T-cell (primary cell): ENCODE measurements around the gene TBRG1. TPM values are rescaled to one million over a fixed set of nuclear protein-coding genes. Genes with fewer than 3 reads are reported as not detected.

Source experiments
- ATAC-seq, 4 experiments: fragments of 200-7000 bp in 3 of 4; fragments of 150-1000 bp in 1 of 4; cut with Tn5 transposase; replicated peaks in 1 of 4; 1 replicate in 3 of 4; 2 replicates in 1 of 4; pipeline ENCODE4 v1.10.0; 2021; ENCODE audit warnings: moderate library complexity in 3 of 4, mild to moderate bottlenecking in 2 of 4, moderate number of reproducible peaks in 1 of 4
- CTCF ChIA-PET, 2 donors: fragments of 300-600 bp; sonication (Branson Sonifier 250); formaldehyde crosslinking; loops; one replicate each; lab custom pipeline; 2022; ENCODE audit warnings: antibody characterized with exemption in 2 of 2; lab: Charles Lee
- POLR2A ChIA-PET, 2 donors: fragments of 300-600 bp; sonication (Branson Sonifier 250); formaldehyde crosslinking; loops; one replicate each; lab custom pipeline; 2022; ENCODE audit warnings: antibody characterized with exemption in 2 of 2; lab: Charles Lee
- DNase-seq, 35 experiments: peaks; one replicate each; pipeline versions ENCODE4 v3.0.0 to v3.0.0-alpha.2; 2013 to 2023
- H3K27ac ChIP-seq: one replicate; pipeline ENCODE4 v1.5.1; 2013; ENCODE audit warnings: low read length
- H3K27me3 ChIP-seq, 2 experiments: replicated peaks in 1 of 2; 1 replicate in 1 of 2; 2 replicates in 1 of 2; pipeline versions ENCODE4 v1.6.1 to v1.7.0; 2013; ENCODE audit warnings: low read length in 1 of 2, mixed read lengths in 1 of 2; ENCODE audit not compliant: control insufficient read depth in 2 of 2, insufficient read depth in 2 of 2; ENCODE audit errors: extremely low read depth in 1 of 2
- H3K36me3 ChIP-seq, 2 donors: 1 replicate in 1 of 2; 2 replicates in 1 of 2; pipeline versions ENCODE4 v1.6.1 to v1.7.0; 2013; ENCODE audit warnings: low read length in 1 of 2; ENCODE audit not compliant: control insufficient read depth in 2 of 2, insufficient read depth in 1 of 2; ENCODE audit errors: extremely low read depth in 1 of 2
- H3K4me1 ChIP-seq, 2 experiments: 1 replicate in 1 of 2; 2 replicates in 1 of 2; pipeline versions ENCODE4 v1.6.1 to v1.7.0; 2013; ENCODE audit warnings: low read length in 2 of 2, mixed read lengths in 1 of 2; ENCODE audit not compliant: insufficient read depth in 2 of 2, control insufficient read depth in 1 of 2; ENCODE audit errors: extremely low read depth in 1 of 2
- H3K4me3 ChIP-seq, 2 donors: 1 replicate in 1 of 2; 2 replicates in 1 of 2; pipeline versions ENCODE4 v1.5.1 to v1.7.0; 2013; ENCODE audit warnings: mild to moderate bottlenecking in 2 of 2, low read length in 1 of 2, moderate library complexity in 1 of 2; ENCODE audit not compliant: control insufficient read depth in 1 of 2; ENCODE audit errors: extremely low read depth in 1 of 2
- H3K9me3 ChIP-seq: 2 replicates; pipeline ENCODE4 v1.7.0; 2013
- H3K27ac Mint-ChIP-seq, 2 donors: one replicate each; pipeline ENCODE4 v1.8.0; 2020 to 2021; ENCODE audit warnings: mild to moderate bottlenecking in 2 of 2, mixed read lengths in 2 of 2
- H3K27me3 Mint-ChIP-seq, 2 donors: one replicate each; pipeline ENCODE4 v1.8.0; 2021 to 2022; ENCODE audit warnings: mixed read lengths in 2 of 2
- H3K36me3 Mint-ChIP-seq: one replicate; pipeline ENCODE4 v1.8.0; 2021; ENCODE audit warnings: mixed read lengths
- H3K4me1 Mint-ChIP-seq, 3 donors: one replicate each; pipeline ENCODE4 v1.8.0; 2020 to 2022; ENCODE audit warnings: mixed read lengths in 3 of 3, mild to moderate bottlenecking in 1 of 3
- H3K4me3 Mint-ChIP-seq, 3 donors: one replicate each; pipeline ENCODE4 v1.8.0; 2020 to 2022; ENCODE audit warnings: mild to moderate bottlenecking in 3 of 3, mixed read lengths in 3 of 3, moderate library complexity in 3 of 3
- H3K9me3 Mint-ChIP-seq, 3 donors: one replicate each; pipeline ENCODE4 v1.8.0; 2020 to 2022; ENCODE audit warnings: mixed read lengths in 3 of 3
- WGBS: methylation state at CpG from one replicate; pipeline ENCODE4 v1.1.5; 2013; ENCODE audit warnings: missing lambda C conversion rate; ENCODE audit not compliant: insufficient coverage; 5-methylcytosine and 5-hydroxymethylcytosine counted together
- total RNA-seq, 35 experiments: library from RNA in 6 of 35; stranded (reverse) in 6 of 35; fragments of 120-200 nt in 1 of 35; gene quantifications; one replicate each; pipeline versions ENCODE4 v1.2.1 to v1.2.4 and lab custom pipeline; 2013 to 2026

TBRG1 gene
- total RNA-seq, 5 donors from 2014 or later (not counting 1 experiment from before 2014, with no cell fraction given) = 55.5 to 74.8 (median 72.0) TPM

DNA sequence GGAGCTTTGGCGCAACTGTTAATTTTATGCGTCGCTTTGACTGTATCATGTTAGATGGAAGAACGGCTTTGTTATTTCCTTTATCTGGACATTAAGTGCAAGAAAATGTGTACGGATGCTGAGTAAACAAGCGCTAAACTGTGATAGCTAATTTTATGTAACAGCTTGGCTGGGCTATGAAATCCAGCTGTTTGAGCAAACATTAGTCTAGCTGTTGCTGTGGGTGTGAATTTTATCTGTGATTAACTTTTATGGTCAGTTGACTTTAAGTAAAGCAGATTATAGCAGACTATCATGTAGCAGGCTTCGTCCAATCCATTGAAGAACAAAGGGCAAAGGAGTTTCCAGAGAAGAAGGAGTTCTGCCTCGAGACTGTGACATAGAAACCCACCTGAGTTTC, 38.9 kb upstream of the TBRG1 start:
- POLR2A ChIA-PET = no interaction called here
- ATAC-seq (no peak), DNase-seq (no peak)
- H3K9me3 Mint-ChIP-seq = no peaks in the 10 kb centered on the region
- H3K4me1 ChIP-seq = no peaks in the 10 kb centered on the region
- H3K4me1 Mint-ChIP-seq = no peaks in the 10 kb centered on the region
- H3K36me3 ChIP-seq = no peaks in the 10 kb centered on the region
- no peaks in the 10 kb centered on the region for H3K36me3 Mint-ChIP-seq
- H3K27ac ChIP-seq = no peak overlapping the region
- H3K27ac Mint-ChIP-seq = no peak overlapping the region
- WGBS = 84% methylated on average over 6 of the region's 8 CpGs
- no peaks in the 10 kb centered on the region for H3K9me3 ChIP-seq
- peaks cover 0 to 10% of the 10 kb centered on the region in 2 experiments for H3K27me3 ChIP-seq
- H3K4me3 ChIP-seq = no peak overlapping the region
- H3K27me3 Mint-ChIP-seq = peaks cover 18 to 25% of the 10 kb centered on the region in 2 donors
- no peak overlapping the region for H3K4me3 Mint-ChIP-seq
- CTCF ChIA-PET = interaction anchor here in 1 of 2 donors (0.6 kb wide), 1 partner anchor 282 kb away, joined by 3 read pairs; no protein-coding TSS in a partner anchor

DNA sequence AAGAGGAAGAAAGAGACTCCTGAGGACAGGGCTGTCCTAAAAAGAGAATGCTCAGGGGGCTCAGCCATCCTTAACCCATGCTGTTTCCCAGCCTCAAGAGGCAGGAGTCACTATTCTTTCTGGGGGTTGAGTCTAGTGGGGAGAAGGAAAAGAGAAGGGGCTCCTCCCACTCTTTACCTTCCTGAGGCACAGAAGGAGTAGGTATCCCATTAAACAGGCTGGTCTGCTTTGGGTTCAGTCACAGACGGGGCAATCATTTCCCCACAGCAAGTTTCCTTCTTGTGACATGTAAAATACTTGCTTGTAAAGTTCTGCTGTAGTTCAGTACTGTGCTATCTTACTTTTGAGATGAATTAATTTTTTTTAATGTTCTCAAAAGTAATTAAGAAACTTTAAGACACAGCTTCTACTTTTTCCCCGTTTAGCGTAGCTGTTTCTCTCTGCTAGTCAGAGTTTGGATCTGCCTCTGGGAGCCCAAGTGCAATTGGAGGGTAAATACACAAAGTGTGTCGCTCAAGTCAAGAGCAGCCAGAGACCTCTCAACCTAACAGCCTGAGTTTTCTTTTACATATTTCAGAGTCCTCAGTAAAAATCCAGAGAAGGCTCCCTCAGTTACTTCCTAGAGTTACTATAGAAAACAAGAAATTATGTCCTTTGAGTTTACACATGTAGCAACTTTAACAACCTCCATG, 37.8 kb upstream of the TBRG1 start:
- H3K4me1 Mint-ChIP-seq = no peaks in the 10 kb centered on the region
- no peak overlapping the region for H3K27ac ChIP-seq
- H3K27me3 Mint-ChIP-seq = peaks cover 15 to 24% of the 10 kb centered on the region in 2 donors
- H3K27me3 ChIP-seq = peaks cover 0 to 10% of the 10 kb centered on the region in 2 experiments
- ATAC-seq = no peak
- no peaks in the 10 kb centered on the region for H3K36me3 ChIP-seq
- no peak overlapping the region for H3K27ac Mint-ChIP-seq
- no peak for DNase-seq
- CTCF ChIA-PET = interaction anchor here (0.6 to 1.5 kb wide), 4 partner anchors 10 to 513 kb away, joined by 3 read pairs; no protein-coding TSS in a partner anchor
- no peaks in the 10 kb centered on the region for H3K9me3 Mint-ChIP-seq
- H3K4me1 ChIP-seq = no peaks in the 10 kb centered on the region
- no peaks in the 10 kb centered on the region for H3K9me3 ChIP-seq
- H3K36me3 Mint-ChIP-seq = no peaks in the 10 kb centered on the region
- H3K4me3 ChIP-seq = no peak overlapping the region
- 90% methylated on average over 2 of the region's 4 CpGs for WGBS
- H3K4me3 Mint-ChIP-seq = no peak overlapping the region
- POLR2A ChIA-PET = no interaction called here

DNA sequence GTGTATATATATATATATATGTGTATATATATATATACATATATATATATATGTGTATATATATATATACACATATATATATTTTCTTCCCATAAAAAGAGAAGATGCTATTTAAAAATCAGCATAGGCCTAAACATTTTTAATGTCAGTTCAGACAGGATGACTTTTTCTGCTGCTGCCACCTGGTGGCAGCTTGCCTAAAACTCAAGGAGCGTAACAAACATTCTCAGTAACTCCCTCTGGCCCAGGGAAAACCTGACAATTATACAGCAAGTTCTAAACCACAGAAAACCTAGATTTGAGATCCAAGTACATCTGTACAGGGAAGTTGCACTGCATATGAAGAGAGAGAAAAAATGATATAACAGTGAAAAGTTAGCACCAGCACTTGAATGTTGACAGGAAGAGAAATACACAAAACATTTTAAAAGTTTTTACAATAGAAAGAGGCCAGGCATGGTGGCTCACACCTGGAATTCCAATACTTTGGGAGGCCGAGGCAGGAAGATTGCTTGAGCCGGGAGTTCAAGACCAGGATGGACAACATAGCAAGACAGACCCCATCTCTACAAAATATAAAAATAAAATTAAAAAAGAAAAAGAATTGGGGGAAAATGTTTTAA, 36.3 kb upstream of the TBRG1 start:
- ChIA-PET CTCF (interaction anchor here in 1 of 2 donors (1.0 to 1.5 kb wide), 3 partner anchors 9 to 171 kb away, joined by 3 to 5 read pairs (median 4); no protein-coding TSS in a partner anchor), POLR2A (no interaction called here)
- no peak overlapping the region for H3K4me3 Mint-ChIP-seq
- H3K4me1 Mint-ChIP-seq = no peaks in the 10 kb centered on the region
- DNase-seq (peak in 28 of 35 experiments; percentile 5 to 58 (median 18)), ATAC-seq (no peak)
- Histone ChIP-seq H3K4me3 (no peak overlapping the region), H3K36me3 (no peaks in the 10 kb centered on the region), H3K27ac (no peak overlapping the region), H3K4me1 (no peaks in the 10 kb centered on the region), H3K27me3 (peaks cover 0 to 10% of the 10 kb centered on the region in 2 experiments), H3K9me3 (no peaks in the 10 kb centered on the region)
- WGBS = no CpG with 5 or more reads among the region's 3 CpGs
- H3K36me3 Mint-ChIP-seq = no peaks in the 10 kb centered on the region
- H3K27me3 Mint-ChIP-seq = peaks cover 15 to 21% of the 10 kb centered on the region in 2 donors
- no peaks in the 10 kb centered on the region for H3K9me3 Mint-ChIP-seq
- H3K27ac Mint-ChIP-seq = no peak overlapping the region

DNA sequence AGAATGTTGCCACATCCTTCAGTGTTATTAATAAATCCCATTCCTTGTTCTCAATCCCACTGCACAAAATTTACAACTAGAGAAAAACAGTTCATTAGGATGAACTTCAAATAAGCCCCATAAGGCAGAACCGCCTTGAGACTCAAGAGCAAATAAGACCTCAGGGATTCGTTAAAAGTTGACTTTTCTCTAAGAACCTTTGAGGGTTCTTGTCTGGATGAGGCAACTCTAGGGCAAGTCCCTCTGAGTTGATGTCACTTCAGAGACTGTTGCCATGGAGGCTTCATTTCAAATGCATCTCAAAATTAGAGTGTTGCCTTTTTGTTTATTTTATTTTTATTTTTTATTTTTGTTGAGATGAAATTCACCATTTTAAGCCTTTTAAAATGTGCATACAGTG, 31.2 kb upstream of the TBRG1 start:
- Histone ChIP-seq H3K4me3 (no peak overlapping the region), H3K9me3 (no peaks in the 10 kb centered on the region), H3K27me3 (peaks cover 0 to 5% of the 10 kb centered on the region in 2 experiments), H3K27ac (no peak overlapping the region), H3K36me3 (no peaks in the 10 kb centered on the region), H3K4me1 (no peaks in the 10 kb centered on the region)
- CTCF ChIA-PET = no interaction called here
- no peak for ATAC-seq
- Mint-ChIP-seq H3K27me3 (peaks cover 17 to 20% of the 10 kb centered on the region in 2 donors), H3K4me1 (no peaks in the 10 kb centered on the region), H3K36me3 (no peaks in the 10 kb centered on the region), H3K27ac (no peak overlapping the region), H3K4me3 (no peak overlapping the region), H3K9me3 (no peaks in the 10 kb centered on the region)
- WGBS = 80% methylated on average over 1 of the region's 2 CpGs
- no peak for DNase-seq
- POLR2A ChIA-PET = no interaction called here

- no peaks in the 10 kb centered on the region for H3K36me3 ChIP-seq
- H3K27ac ChIP-seq = no peak overlapping the region
- ChIA-PET CTCF (interaction anchor here (0.6 to 1.2 kb wide), 4 partner anchors 34 to 1888 kb away, joined by 3 to 7 read pairs (median 3); no protein-coding TSS in a partner anchor), POLR2A (interaction anchor here in 1 of 2 donors (0.7 kb wide), 1 partner anchor 15 kb away, joined by 3 read pairs; no protein-coding TSS in a partner anchor)
- no peak overlapping the region for H3K27ac Mint-ChIP-seq
- no peaks in the 10 kb centered on the region for H3K9me3 Mint-ChIP-seq
- DNase-seq (no peak), ATAC-seq (no peak)
- H3K9me3 ChIP-seq = no peaks in the 10 kb centered on the region
- H3K4me3 ChIP-seq = no peak overlapping the region
- H3K4me3 Mint-ChIP-seq = no peak overlapping the region
- H3K27me3 Mint-ChIP-seq = peaks cover 11 to 19% of the 10 kb centered on the region in 2 donors
- H3K4me1 ChIP-seq = no peaks in the 10 kb centered on the region
- H3K27me3 ChIP-seq = peaks cover 0 to 3% of the 10 kb centered on the region in 2 experiments
- H3K4me1 Mint-ChIP-seq = no peaks in the 10 kb centered on the region
- WGBS = 94% methylated on average over 3 of the region's 6 CpGs
- no peaks in the 10 kb centered on the region for H3K36me3 Mint-ChIP-seq
Measured at GRCh38 chr11:124592627-124593026, 30.0 kb upstream of the TBRG1 start.

DNA sequence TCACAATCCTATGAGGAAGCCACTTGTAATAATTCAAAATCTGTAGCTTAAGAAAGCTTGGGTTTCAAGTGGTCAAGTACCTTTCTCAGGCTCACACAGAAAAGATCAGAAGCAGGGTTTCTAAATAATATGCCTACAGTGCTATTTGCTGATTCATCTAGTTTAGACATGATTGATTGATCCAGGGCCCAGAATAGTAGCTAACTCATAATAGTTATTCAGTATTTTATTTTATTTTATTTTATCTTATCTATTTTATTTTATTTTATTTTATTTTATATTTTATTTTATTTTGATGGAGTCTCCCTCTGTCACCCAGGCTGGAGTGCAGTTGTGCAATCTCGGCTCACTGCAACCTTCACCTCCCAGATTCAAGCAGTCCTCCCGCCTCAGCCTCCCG, 27.4 kb upstream of the TBRG1 start:
- Histone ChIP-seq H3K9me3 (no peaks in the 10 kb centered on the region), H3K27me3 (peaks cover 0 to 3% of the 10 kb centered on the region in 2 experiments), H3K4me1 (no peaks in the 10 kb centered on the region), H3K36me3 (no peaks in the 10 kb centered on the region), H3K4me3 (no peak overlapping the region), H3K27ac (no peak overlapping the region)
- no peak overlapping the region for H3K4me3 Mint-ChIP-seq
- WGBS = no CpG with 5 or more reads among the region's 3 CpGs
- no peaks in the 10 kb centered on the region for H3K36me3 Mint-ChIP-seq
- peaks cover 16 to 22% of the 10 kb centered on the region in 2 donors for H3K27me3 Mint-ChIP-seq
- no peaks in the 10 kb centered on the region for H3K4me1 Mint-ChIP-seq
- H3K9me3 Mint-ChIP-seq = no peaks in the 10 kb centered on the region
- no peak overlapping the region for H3K27ac Mint-ChIP-seq
- ATAC-seq (no peak), DNase-seq (no peak)
- CTCF ChIA-PET = interaction anchor here in 1 of 2 donors (1.4 kb wide), 1 partner anchor 10 kb away, joined by 3 read pairs; no protein-coding TSS in a partner anchor
- POLR2A ChIA-PET = no interaction called here
